ENCODE measurements around the gene NPAS3. TPM values are rescaled to one million over a fixed set of nuclear protein-coding genes. Genes with fewer than 3 reads are reported as not detected.

Gene NPAS3
- total and polyA plus RNA-seq, 2 donors: 1.0 to 1.2 TPM

GRCh38 chr14:32939254-32940065 lies 781 bp downstream of the NPAS3 start:
- H3K9me3 ChIP-seq (ENCODE audit: control insufficient read depth in 2 of 2, insufficient read depth in 1 of 2, low read length in 1 of 2): no peaks in the 10 kb centered on the region
- WGBS: under 1% methylated on average over 80 of the region's 80 CpGs
- DNase-seq (ENCODE audit: low read depth in 6 of 9, low spot score in 9 of 9): peak in 2 of 9 donors; percentile 25 to 42
- H3K4me1 ChIP-seq (ENCODE audit: control insufficient read depth in 2 of 2, insufficient read depth in 2 of 2, low read length in 2 of 2): peaks cover 0 to 8% of the 10 kb centered on the region in 2 donors
- H3K36me3 ChIP-seq (ENCODE audit: control insufficient read depth in 2 of 2, insufficient read depth in 2 of 2, low read length in 1 of 2): no peaks in the 10 kb centered on the region
- H3K4me3 ChIP-seq (ENCODE audit: low read length in 2 of 2): peak overlapping the region; percentile 8 to 46
- H3K27me3 ChIP-seq (ENCODE audit: control insufficient read depth in 2 of 2, insufficient read depth in 1 of 2, low read length in 1 of 2): peaks cover 48 to 64% of the 10 kb centered on the region in 2 donors
- H3K27ac ChIP-seq (ENCODE audit: low read depth in 1 of 2, low read length in 1 of 2): no peak overlapping the region

- Histone ChIP-seq H3K27me3 (ENCODE audit: control insufficient read depth in 2 of 2, insufficient read depth in 1 of 2, low read length in 1 of 2) (peaks cover 41 to 58% of the 10 kb centered on the region in 2 donors), H3K4me1 (ENCODE audit: control insufficient read depth in 2 of 2, insufficient read depth in 2 of 2, low read length in 2 of 2) (peaks cover 0 to 5% of the 10 kb centered on the region in 2 donors), H3K36me3 (ENCODE audit: control insufficient read depth in 2 of 2, insufficient read depth in 2 of 2, low read length in 1 of 2) (no peaks in the 10 kb centered on the region), H3K9me3 (ENCODE audit: control insufficient read depth in 2 of 2, insufficient read depth in 1 of 2, low read length in 1 of 2) (no peaks in the 10 kb centered on the region), H3K27ac (ENCODE audit: low read depth in 1 of 2, low read length in 1 of 2) (no peak overlapping the region), H3K4me3 (ENCODE audit: low read length in 2 of 2) (peak overlapping the region in 1 of 2 donors; percentile 8)
- WGBS: 12% methylated on average over 13 of the region's 13 CpGs
- no peak for DNase-seq (ENCODE audit: low read depth in 6 of 9, low spot score in 9 of 9)
Measured at GRCh38 chr14:32940066-32940651, 1.5 kb downstream of the NPAS3 start.

GRCh38 chr14:32940711-32941667 lies 2.3 kb downstream of the NPAS3 start:
- DNase-seq (ENCODE audit: low read depth in 6 of 9, low spot score in 9 of 9): no peak
- peaks cover 0 to 5% of the 10 kb centered on the region in 2 donors for H3K4me1 ChIP-seq (ENCODE audit: control insufficient read depth in 2 of 2, insufficient read depth in 2 of 2, low read length in 2 of 2)
- H3K27ac ChIP-seq (ENCODE audit: low read depth in 1 of 2, low read length in 1 of 2): no peak overlapping the region
- H3K27me3 ChIP-seq (ENCODE audit: control insufficient read depth in 2 of 2, insufficient read depth in 1 of 2, low read length in 1 of 2): peaks cover 34 to 50% of the 10 kb centered on the region in 2 donors
- WGBS: 89% methylated on average over 7 of the region's 7 CpGs
- H3K36me3 ChIP-seq (ENCODE audit: control insufficient read depth in 2 of 2, insufficient read depth in 2 of 2, low read length in 1 of 2): no peaks in the 10 kb centered on the region
- no peaks in the 10 kb centered on the region for H3K9me3 ChIP-seq (ENCODE audit: control insufficient read depth in 2 of 2, insufficient read depth in 1 of 2, low read length in 1 of 2)
- no peak overlapping the region for H3K4me3 ChIP-seq (ENCODE audit: low read length in 2 of 2)

GRCh38 chr14:32941668-32942065 lies 3.0 kb downstream of the NPAS3 start:
- no peaks in the 10 kb centered on the region for H3K9me3 ChIP-seq (ENCODE audit: control insufficient read depth in 2 of 2, insufficient read depth in 1 of 2, low read length in 1 of 2)

GRCh38 chr14:32947081-32947480 lies 8.4 kb downstream of the NPAS3 start:
- 97% methylated on average over 1 of the region's 1 CpG for WGBS

More at GRCh38 chr14:32941668-32942065, 3.0 kb downstream of the NPAS3 start:
- Histone ChIP-seq H3K4me1 (ENCODE audit: control insufficient read depth in 2 of 2, insufficient read depth in 2 of 2, low read length in 2 of 2) (peaks cover 0 to 5% of the 10 kb centered on the region in 2 donors), H3K36me3 (ENCODE audit: control insufficient read depth in 2 of 2, insufficient read depth in 2 of 2, low read length in 1 of 2) (no peaks in the 10 kb centered on the region), H3K4me3 (ENCODE audit: low read length in 2 of 2) (no peak overlapping the region), H3K27me3 (ENCODE audit: control insufficient read depth in 2 of 2, insufficient read depth in 1 of 2, low read length in 1 of 2) (peaks cover 29 to 43% of the 10 kb centered on the region in 2 donors), H3K27ac (ENCODE audit: low read depth in 1 of 2, low read length in 1 of 2) (no peak overlapping the region)
- DNase-seq (ENCODE audit: low read depth in 6 of 9, low spot score in 9 of 9): no peak
- WGBS: 98% methylated on average over 2 of the region's 2 CpGs

GRCh38 chr14:32947792-32948191 lies 9.1 kb downstream of the NPAS3 start:
- peaks cover 0 to 2% of the 10 kb centered on the region in 2 donors for H3K27me3 ChIP-seq (ENCODE audit: control insufficient read depth in 2 of 2, insufficient read depth in 1 of 2, low read length in 1 of 2)
- H3K4me3 ChIP-seq (ENCODE audit: low read length in 2 of 2): no peak overlapping the region
- H3K27ac ChIP-seq (ENCODE audit: low read depth in 1 of 2, low read length in 1 of 2): no peak overlapping the region
- WGBS: 85% methylated on average over 2 of the region's 2 CpGs
- H3K4me1 ChIP-seq (ENCODE audit: control insufficient read depth in 2 of 2, insufficient read depth in 2 of 2, low read length in 2 of 2): no peaks in the 10 kb centered on the region
- no peak for DNase-seq (ENCODE audit: low read depth in 6 of 9, low spot score in 9 of 9)
- no peaks in the 10 kb centered on the region for H3K36me3 ChIP-seq (ENCODE audit: control insufficient read depth in 2 of 2, insufficient read depth in 2 of 2, low read length in 1 of 2)
- H3K9me3 ChIP-seq (ENCODE audit: control insufficient read depth in 2 of 2, insufficient read depth in 1 of 2, low read length in 1 of 2): no peaks in the 10 kb centered on the region

More at GRCh38 chr14:32947081-32947480, 8.4 kb downstream of the NPAS3 start:
- no peaks in the 10 kb centered on the region for H3K36me3 ChIP-seq (ENCODE audit: control insufficient read depth in 2 of 2, insufficient read depth in 2 of 2, low read length in 1 of 2)
- H3K27me3 ChIP-seq (ENCODE audit: control insufficient read depth in 2 of 2, insufficient read depth in 1 of 2, low read length in 1 of 2): peaks cover 2 to 4% of the 10 kb centered on the region in 2 donors
- no peak for DNase-seq (ENCODE audit: low read depth in 6 of 9, low spot score in 9 of 9)
- H3K27ac ChIP-seq (ENCODE audit: low read depth in 1 of 2, low read length in 1 of 2): no peak overlapping the region
- no peaks in the 10 kb centered on the region for H3K4me1 ChIP-seq (ENCODE audit: control insufficient read depth in 2 of 2, insufficient read depth in 2 of 2, low read length in 2 of 2)
- H3K4me3 ChIP-seq (ENCODE audit: low read length in 2 of 2): no peak overlapping the region
- H3K9me3 ChIP-seq (ENCODE audit: control insufficient read depth in 2 of 2, insufficient read depth in 1 of 2, low read length in 1 of 2): no peaks in the 10 kb centered on the region

GRCh38 chr14:32950584-32950983 lies 11.9 kb downstream of the NPAS3 start:
- Histone ChIP-seq H3K27me3 (ENCODE audit: control insufficient read depth in 2 of 2, insufficient read depth in 1 of 2, low read length in 1 of 2) (no peaks in the 10 kb centered on the region), H3K4me1 (ENCODE audit: control insufficient read depth in 2 of 2, insufficient read depth in 2 of 2, low read length in 2 of 2) (no peaks in the 10 kb centered on the region), H3K9me3 (ENCODE audit: control insufficient read depth in 2 of 2, insufficient read depth in 1 of 2, low read length in 1 of 2) (no peaks in the 10 kb centered on the region), H3K4me3 (ENCODE audit: low read length in 2 of 2) (no peak overlapping the region), H3K27ac (ENCODE audit: low read depth in 1 of 2, low read length in 1 of 2) (no peak overlapping the region), H3K36me3 (ENCODE audit: control insufficient read depth in 2 of 2, insufficient read depth in 2 of 2, low read length in 1 of 2) (no peaks in the 10 kb centered on the region)
- DNase-seq (ENCODE audit: low read depth in 6 of 9, low spot score in 9 of 9): no peak
- WGBS: 96% methylated on average over 2 of the region's 2 CpGs

GRCh38 chr14:32967421-32967820 lies 28.7 kb downstream of the NPAS3 start:
- Histone ChIP-seq H3K27ac (ENCODE audit: low read depth in 1 of 2, low read length in 1 of 2) (no peak overlapping the region), H3K36me3 (ENCODE audit: control insufficient read depth in 2 of 2, insufficient read depth in 2 of 2, low read length in 1 of 2) (no peaks in the 10 kb centered on the region), H3K9me3 (ENCODE audit: control insufficient read depth in 2 of 2, insufficient read depth in 1 of 2, low read length in 1 of 2) (no peaks in the 10 kb centered on the region), H3K4me3 (ENCODE audit: low read length in 2 of 2) (no peak overlapping the region), H3K4me1 (ENCODE audit: control insufficient read depth in 2 of 2, insufficient read depth in 2 of 2, low read length in 2 of 2) (no peaks in the 10 kb centered on the region), H3K27me3 (ENCODE audit: control insufficient read depth in 2 of 2, insufficient read depth in 1 of 2, low read length in 1 of 2) (no peaks in the 10 kb centered on the region)
- 95% methylated on average over 3 of the region's 3 CpGs for WGBS
- DNase-seq (ENCODE audit: low read depth in 6 of 9, low spot score in 9 of 9): no peak

Data from thymus (tissue), 11 donors.